GM19372 (cell line): ENCODE results near the gene ARX.

ENCODE experiments used
- ATAC-seq: cut with Tn5 transposase; IDR thresholded peaks from one replicate; pipeline ENCODE4 v1.9.1; 2021; ENCODE audit warnings: mild to moderate bottlenecking, low read depth, moderate library complexity; ENCODE audit not compliant: unreplicated experiment

The ARX gene

DNA sequence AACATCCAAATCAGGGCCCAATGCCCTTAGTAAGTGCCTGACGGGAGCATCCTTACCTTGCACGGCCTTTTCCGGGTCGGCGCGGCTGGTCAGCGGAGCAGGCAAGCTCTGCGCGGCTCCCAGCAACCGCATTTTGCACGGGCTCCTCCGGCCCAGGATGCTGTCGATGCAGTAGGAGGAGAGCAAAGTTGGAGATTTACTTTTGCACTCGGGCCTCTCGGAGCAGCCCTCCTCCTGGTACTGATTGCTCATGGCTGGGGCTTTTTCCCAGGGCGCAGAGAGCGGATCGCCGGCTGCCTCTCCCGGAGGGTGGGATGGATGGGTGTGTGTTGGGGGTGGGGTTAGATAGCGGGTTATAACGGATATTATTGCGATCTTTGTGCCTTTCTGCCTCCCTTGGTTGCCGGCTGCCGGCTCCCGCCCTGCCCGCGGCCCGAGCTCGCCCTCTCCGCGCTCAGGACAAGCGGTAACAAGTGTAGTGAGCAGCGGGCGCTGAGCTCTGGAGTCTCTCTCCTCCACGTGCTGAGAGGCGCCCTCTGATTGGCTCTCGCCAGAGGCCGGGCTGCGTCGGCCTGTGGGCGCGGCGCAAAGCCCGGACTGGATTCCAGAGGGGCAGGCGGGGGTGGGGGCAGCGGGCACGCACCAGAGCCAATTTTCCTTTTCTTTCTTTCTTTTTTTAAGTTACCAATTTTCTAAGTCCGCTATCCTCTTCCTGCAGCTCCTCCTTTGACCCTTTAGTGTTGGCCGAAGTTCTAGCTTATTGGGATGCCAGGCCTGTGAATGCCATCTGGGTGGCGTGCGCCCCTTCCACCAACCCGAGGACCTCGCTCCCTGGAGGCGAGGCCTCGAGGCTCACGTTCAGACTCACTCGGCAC, at the start of gene ARX:
TSS of gene ARX (minus strand) at position 480 of the 875 bp plus-strand sequence. CDS start at position 252, 228 bp downstream.
- no peak for ATAC-seq

DNA sequence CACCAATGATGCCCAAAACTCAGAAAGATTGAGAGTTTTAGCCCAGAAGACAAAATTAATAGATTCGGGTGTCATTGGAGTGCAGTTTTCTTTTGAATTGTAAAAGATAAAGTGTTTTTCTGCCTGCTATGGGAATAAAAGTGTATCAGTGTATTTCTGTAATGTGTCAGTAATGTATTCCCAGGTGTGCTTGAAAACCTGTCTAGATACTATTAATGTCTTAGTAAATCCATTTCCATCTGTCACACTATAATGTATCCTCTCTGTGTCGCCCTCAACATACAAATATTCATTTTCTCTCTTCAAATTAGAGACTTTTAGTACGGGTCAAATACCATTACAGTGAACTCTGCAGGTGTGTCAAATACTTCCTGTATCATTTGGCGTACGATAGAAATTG, 43.5 kb upstream of the ARX start:
- ATAC-seq: no peak

DNA sequence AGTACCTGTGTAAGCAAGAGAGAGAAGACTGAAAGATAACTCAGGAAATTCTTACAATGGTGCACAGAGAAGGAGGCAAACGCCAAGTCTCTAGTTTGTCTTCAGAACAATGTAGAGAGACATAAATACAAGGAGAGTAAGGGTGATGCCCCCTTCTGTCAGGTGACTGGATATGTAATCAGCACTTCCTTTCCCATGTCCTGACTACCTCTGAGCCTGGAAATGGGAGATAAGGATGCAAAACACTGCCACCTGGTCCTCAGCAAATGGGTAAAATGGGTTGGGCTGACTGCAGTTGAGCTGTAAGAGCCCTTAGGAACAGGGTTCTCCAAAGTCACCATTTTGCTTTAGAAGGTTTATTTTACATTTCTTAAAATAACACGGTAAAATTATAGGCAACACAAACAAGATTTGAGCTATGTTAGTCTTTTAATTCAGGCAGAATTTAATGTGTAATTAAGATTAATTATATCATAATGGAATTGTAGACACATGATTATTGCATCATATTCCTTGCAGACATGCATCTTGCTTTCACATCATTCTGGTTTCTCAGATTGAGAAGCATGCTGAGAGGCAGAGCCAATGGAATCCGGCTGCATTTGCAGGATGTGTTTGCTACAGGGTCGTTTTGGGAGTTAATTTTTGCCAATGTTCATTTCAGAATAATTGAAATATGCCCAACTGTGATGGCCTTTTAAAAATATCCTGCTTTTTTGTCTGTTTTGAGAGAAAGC, 37.2 kb upstream of the ARX start:
- ATAC-seq: no peak

GRCh38 chrX:25049971-25050370, 34.2 kb upstream of the ARX start:
- ATAC-seq: no peak

DNA sequence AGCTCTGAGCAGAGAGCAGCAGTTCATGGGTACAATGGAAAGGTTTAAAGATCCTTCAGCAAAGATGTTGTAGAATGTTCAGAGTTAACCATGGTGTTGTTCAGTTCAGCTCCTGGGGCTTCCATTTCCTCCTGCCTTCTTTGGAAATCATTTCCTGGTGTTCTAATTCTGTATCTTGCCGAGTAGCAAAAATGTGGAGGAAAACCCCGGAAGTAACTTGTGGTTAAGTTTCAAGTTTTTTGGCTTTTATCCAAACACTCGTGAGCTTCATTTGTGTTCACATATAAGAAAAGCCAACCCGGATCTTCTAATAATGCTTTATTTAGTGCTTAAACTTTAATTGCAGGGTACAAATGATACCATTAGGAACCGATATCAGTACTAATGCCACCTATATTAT, 33.6 kb upstream of the ARX start:
- no peak for ATAC-seq

DNA sequence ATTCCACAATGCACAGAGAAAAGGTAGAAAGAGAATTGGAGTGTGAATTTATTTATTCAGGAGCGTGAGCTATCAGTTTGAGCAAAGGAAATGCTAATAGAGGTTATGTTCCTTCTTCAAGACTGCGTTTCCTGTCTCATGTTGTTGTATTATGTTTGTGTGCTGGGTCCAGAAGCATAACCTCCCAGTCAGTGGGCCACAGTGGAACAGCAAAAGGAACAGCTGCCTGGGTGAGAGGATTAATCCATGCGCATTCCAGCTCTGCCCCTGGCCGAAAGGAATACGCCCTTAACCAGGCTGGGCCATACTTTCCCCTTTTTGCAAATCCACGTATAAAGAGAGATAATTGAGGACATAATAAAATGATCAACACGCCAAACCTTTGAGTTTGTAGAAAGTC, 32.4 kb upstream of the ARX start:
- no peak for ATAC-seq

DNA sequence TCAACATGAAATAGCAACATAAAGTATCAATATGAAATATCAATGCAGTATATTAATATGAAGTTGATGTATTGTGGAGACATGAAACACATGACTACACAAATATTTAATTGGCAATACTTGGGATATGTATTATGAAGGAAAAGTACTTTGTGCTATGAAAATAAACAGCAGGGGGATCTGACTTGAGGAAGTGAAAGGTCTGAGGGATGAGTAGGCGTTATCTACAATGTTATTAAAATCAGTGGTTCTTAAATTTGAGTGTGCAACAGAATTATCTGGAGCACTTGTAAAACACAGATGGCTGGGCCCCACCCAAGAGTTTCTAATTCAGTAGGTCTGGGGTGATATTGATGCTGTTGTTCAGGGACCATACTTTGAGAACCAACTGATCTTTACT, 27.4 kb upstream of the ARX start:
- ATAC-seq: no peak

DNA sequence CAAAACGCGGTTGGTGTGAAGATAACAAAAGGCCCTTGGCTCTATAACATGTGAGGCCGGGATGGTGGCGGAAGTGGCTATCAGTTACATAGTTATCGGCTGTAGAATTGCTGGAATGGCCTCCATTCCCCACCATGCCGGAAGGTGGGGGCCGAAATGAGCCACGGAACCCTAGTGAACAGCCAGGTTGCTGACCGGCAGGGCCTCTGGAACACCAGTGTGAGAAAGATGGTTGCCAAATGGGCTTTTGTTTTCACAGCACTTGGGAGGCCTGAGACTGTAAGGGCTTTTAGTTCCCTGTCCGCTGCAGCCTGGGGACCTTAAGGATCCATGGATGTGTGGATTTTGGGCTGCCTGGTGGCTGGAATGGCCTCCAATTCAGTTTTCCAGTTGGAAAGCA, 23.3 kb upstream of the ARX start:
- ATAC-seq: no peak

DNA sequence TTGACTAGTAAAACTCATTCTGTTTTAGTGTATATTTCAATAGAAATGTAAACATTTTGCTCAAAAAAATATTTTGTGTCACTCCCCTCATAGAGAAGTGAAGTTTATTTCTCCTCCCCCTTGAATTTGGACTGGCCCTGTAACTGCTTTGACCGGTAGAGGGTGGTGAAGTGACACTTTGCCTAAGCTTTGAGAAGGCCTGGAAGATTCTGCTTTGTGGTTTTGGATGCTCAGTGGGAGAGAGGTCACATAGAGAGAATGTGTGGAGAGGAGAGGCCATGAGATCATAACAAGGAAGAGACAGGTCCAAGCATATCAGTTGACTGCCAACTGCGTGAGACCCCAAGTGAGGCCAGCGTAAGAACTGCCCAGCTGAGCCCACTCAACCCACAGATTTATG, 19.1 kb upstream of the ARX start:
- no peak for ATAC-seq

DNA sequence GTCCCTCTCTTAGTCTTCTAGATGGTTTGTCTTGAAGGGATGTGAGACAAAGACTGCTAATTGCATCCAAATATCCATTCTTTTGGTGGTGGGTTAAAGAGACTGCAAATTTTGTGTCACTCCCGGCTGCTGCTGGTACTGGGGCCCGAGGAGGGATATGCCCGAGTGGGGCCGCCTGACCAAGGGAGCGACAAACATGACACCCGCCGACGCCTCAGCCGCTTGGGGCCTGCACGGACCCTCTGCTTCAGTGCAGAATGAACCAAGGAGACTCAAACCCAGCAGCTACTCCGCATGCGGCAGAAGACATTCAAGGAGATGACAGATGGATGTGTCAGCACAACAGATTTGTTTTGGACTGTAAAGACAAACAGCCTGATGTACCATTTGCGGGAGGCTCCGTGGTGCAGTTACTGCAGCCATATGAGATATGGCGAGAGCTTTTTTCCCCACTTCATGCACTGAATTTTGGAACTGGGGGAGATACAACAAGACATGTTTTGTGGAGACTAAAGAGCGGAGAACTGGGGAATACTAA, 13.6 kb upstream of the ARX start:
- ATAC-seq: no peak

DNA sequence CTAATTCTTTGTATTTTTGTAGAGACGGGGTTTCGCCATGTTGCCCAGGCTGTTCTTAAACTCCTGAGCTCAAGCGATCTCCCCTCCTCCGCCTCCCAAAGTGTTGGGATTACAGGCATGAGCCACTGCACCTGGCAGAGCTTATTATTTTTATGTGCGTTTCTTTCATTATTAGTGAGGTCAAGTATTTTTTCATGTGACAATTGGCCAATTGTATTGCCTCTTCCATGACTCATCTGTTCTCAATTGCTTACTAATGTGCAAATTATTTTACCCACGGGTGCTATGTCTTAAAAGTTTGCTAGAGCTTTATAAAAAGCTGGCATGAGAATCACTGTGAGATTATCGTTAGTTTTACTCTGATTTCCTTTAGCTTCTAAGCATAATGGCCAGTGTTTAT, 13.0 kb upstream of the ARX start:
- ATAC-seq: no peak

GRCh38 chrX:25026576-25026975, 10.8 kb upstream of the ARX start:
- no peak for ATAC-seq

DNA sequence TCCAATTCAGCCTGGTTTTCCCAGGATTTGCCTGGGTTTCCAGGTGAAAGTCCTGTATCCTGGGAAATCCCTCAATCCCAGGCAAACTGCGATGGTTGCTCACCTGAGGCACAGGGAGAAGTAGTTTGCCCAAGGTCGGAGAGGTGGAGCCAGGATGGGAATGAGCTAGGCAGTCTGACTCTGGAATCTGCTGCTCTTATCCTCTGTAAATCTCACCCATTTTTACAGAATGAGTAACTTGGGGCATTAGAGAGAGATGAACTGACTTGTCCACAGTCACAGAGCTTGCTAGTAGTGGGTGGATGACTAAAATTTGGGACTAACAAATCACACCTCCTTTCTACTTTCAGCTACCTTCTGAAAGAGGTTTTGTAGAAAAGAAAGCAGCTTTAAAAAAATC, 9.8 kb upstream of the ARX start:
- no peak for ATAC-seq

GRCh38 chrX:25023908-25024307, 8.1 kb upstream of the ARX start:
- ATAC-seq: no peak

DNA sequence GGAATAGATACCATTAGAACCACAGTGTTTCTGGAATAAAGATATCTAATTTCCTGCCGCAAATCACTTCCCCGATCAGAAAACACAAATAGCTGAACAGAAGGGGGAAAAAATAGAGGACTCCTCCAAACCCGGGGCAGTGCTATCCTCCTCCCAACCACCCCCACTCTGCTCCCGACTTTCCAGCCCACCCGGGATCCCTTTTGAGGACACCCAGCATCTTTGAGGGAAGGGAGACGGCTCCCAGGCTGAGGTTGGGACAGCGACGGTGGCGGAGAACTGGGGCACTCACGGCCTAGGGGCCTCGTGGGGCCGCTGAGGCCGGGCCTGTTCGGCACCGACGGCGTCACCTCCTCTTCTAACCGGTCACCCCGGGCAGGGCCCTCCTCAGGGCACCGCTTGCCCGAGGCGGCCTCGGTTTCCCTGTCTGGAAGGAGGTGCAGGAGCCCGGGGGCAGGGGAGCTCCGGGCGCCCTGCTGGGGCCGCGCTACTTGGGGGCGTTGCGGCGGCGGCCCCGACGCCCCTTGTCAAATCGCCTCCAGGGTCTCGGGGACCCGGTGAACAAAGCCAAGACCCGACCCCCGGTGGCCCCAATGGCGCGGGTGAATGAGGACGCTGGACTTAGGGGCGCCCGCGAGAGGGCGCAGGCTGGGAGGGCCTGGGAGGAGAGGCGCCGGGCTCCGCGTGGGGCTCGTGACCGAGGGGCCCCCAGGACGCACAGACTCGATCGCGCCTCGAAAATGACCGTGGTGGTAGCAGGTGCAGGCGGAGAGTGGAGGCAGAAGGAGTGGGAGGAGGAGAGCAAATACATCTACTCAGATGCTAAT, 6.9 kb upstream of the ARX start:
- ATAC-seq: no peak

DNA sequence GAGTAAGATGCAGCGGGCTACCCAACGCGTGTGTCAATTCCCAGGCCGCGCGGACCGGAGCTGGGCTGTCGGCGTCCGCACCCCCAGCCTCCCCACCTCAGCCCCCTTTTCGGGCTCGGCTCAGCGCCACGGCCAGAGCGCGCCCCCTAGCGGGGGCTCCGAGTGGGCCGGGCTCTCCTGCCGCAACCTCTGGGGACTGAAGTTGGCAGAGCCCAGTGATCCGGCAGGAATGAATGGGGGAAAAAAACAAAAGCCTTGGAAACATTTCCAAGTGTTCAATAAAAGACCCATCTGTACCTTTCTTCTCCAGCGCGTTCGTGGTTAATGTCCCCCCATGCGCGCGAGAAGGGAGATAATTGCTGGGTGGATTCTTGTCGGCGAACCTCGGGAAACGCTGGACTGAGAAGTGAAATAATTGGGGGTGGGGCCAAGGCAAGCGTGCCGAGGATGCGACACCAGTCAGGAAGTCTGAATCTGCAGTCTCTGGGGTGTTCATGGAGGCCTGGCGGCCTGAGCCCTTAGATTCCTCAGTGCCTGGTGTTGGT, 5.2 kb upstream of the ARX start:
- ATAC-seq: no peak

GRCh38 chrX:25020391-25020904, 4.7 kb upstream of the ARX start:
- no peak for ATAC-seq

DNA sequence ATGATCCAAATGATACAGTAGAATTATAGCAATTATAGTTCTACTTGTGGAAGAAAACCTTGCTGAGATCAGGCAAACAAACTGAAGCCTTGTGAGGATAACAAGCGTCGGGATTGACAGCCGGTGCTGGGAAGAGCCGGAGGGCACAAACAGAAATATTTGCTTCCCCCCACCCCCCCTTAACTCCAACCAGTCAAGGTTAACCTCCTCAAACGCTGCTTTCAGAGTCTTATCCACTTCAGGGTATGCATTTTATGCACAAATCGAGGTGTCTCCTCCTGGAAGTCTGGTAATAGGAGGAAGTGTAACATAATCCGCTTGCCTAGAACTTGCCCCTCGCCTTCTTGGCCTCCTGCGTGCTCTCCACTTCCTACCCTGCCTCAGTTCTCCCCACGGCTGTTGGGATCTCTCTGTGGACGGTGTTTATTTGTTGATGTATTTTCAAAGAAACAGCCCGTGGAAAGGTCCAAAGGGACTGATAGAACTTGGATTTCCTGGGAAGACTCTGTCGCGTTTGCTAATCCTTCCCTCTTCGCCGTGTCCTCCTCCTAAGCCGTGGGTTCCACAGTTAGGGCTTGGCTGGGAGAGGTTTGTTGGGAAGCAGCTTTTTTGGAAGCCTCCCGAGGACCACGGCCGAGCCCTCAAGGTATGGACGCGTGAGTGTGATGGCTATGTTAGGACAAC, 4.1 kb upstream of the ARX start:
- no peak for ATAC-seq

DNA sequence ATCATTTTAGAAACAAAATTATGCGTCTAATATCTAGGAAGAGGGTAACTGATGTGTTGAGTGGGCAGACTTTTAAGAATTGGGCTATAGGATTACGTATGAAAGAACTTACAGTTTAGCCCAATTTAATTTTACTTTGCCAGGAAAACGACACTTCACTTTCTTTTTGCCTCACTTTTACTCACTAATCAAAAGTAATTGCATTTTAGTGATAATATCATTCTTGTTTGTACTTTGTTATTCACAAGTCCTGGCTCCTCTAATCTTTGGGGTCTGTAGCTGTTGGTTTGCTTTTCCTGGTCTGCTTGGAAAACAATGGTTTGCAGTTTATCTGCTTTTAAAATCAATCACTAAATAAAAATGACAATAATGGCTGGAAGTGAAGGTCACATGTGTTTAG, 2.9 kb upstream of the ARX start:
- ATAC-seq: no peak
